Non-pigmented ciliary epithelial cell (primary cell): Measurements from ENCODE around the gene RECK.
"Not testable (repeated sequence)": the region's sequence is repeated elsewhere in the genome, so short reads cannot be mapped to it uniquely, and the experiment has no call there.

Experiments
- DNase-seq: peaks from one replicate; pipeline ENCODE4 v3.0.0-alpha.2; 2010; ENCODE audit warnings: low read depth

RECK gene

DNA sequence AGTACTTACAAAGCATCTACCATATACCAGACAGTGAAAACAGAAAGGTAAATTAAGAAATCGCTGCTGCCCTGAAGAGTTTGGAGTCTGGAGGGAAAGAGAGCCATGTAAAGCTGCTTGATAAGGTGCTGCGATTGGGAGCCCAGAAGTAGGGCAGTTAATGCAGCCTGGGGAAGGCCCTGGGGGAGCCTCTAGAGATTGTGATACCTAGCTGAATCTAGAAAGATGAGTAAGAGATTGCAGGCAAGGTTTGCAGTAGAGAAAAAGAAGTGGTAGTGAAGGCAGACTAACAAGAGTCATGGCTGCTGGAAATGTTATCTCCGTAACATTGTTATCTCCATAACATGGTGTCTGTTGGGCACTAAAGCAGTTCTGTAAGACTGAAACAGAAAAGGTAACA, 75.8 kb downstream of the RECK start:
- no peak for DNase-seq

DNA sequence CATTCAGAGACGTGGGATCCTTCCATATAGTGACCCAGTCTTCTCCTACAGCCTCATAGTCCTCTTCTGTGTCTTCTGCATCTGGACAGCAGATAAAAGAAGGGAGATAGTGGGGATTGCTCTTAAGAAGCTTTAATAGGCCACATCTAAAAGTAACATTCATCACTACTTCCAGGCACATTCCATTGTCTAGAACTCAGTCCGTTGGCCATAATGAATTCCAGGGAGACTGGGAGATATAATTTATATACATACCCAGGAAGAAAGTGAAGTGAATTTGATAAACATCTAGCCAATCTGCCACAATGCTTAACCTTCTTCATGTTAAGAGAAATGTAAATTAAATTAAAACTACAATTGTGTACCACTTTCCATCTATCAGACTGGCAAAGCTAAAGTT, 77.3 kb downstream of the RECK start:
- no peak for DNase-seq

DNA sequence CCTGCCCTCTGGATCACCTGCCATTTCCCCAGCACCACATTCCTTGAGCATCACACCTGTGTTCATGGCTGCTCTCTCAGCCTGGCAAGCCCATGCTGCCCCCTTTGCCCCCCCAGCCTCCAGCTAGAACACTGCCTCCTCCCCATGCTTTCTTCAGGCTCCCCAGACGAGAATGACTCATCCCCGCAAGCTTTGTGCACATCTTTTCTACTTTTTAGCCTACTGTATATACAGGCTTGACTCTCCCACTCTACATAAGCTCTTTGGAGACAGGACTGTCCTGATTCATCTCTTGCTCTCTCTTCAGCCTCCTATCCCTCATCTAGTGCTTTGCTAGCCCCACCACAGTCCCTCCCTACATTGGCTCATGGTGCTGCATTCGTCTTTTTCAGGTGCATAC, 79.9 kb downstream of the RECK start:
- DNase-seq = no peak

DNA sequence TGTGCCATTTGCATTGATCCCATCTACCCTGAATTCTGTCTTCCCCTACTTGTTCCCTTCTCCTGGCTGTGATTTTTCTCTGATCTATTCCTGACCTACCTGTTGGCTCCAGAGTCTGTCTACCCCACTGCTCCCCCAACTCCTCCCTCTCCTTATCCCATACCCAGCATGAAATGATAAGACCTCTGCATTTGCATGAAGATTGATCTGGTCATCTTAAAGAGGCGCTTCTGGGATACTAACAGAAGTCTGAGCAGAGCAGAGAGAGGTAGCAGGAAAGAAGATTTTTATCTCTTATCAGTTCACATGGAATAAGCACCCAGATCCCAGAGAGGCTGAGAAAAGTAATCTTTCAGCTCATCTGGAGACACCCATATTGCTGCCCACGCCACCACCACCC, 81.5 kb downstream of the RECK start:
- no peak for DNase-seq

DNA sequence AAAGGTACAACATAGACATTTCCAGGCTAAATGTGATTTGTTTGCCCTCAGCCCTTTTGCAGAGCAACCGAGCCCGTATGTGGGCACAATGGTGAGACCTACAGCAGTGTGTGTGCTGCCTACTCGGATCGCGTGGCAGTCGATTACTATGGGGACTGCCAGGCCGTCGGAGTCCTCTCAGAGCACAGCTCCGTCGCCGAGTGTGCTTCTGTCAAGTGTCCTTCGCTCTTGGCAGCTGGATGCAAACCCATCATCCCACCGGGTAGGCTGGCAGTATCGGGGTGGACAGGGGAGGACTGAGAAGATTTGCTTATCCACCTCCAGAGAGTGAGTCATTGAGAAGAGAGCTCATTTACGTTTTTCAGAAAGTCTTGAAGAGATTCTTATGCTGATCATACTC, 82.0 kb downstream of the RECK start:
- no peak for DNase-seq

DNA sequence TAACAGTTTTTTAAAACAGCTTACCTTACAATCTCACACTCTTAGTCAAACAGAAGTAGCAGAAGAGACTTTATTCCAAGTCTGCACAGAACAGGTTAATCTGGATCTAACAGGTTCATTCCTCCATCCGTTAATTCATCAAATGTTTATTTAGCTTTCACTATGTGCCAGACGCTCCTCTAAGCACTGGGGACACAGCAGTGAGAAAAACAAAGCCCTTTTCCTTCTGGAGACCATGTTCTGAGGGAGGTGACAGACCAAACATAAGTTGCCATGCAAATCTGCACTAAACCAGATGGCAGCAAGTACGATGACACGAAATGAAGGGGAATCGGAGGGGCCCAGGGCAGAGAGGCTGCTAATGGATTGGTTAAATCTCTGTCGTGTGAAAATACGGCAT, 82.8 kb downstream of the RECK start:
- no peak for DNase-seq

DNA sequence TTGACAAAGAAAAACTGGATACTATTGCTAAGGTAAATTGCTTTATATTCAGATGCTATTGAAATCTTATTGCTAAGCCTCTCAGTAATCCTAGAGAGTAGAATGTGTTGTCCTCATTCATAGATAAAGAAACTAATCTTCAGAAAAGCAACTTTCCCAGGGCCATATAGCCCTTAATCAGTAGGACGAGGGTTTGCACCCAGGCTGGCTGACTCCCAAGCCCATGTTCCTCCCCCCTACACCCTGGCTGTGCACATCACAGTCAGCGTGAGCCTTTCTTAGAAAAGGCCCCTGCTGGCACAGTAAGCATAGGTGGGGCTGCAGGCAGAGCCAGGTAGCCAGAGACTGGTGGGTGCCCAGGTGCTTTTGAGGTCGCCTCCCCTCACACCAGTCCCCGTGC, 84.0 kb downstream of the RECK start:
- no peak for DNase-seq

DNA sequence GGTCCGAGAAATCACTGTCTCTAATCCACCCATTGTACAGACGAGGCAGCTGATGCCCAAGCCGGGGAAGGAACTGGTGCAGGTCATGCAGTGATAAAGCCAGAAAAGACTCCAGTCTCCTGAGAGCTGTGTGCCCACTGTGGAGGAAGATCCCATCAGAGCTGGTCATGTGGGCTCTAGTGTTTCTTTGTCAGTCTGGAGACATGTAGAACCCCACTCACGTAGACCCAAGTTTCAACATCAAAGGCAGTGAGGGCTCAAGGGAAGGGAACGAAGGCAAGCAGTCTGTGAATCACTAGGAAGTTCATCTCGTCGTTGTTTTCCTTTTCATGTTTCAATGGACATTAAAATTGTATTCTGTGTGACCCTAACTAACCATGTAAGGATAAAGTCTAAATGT, 85.3 kb downstream of the RECK start:
- no peak for DNase-seq

DNA sequence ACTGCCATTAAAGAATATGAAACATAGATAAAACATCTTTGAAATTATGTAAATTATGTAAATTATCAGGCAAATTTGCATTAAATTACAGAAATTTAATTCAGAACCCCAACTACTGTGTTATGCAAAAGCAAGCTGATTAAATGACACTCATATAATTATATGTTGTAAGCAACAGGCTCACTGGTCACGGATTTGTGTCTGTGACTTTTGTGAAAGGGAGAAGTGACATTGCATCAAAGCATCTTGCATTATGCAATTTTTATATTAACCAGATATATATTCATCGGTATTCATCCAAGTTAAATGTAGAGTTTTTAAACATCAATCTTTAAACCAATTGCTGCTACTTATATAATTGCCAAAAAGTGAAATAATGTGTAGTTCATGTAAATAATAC, 86.8 kb downstream of the RECK start:
- DNase-seq = no peak

DNA sequence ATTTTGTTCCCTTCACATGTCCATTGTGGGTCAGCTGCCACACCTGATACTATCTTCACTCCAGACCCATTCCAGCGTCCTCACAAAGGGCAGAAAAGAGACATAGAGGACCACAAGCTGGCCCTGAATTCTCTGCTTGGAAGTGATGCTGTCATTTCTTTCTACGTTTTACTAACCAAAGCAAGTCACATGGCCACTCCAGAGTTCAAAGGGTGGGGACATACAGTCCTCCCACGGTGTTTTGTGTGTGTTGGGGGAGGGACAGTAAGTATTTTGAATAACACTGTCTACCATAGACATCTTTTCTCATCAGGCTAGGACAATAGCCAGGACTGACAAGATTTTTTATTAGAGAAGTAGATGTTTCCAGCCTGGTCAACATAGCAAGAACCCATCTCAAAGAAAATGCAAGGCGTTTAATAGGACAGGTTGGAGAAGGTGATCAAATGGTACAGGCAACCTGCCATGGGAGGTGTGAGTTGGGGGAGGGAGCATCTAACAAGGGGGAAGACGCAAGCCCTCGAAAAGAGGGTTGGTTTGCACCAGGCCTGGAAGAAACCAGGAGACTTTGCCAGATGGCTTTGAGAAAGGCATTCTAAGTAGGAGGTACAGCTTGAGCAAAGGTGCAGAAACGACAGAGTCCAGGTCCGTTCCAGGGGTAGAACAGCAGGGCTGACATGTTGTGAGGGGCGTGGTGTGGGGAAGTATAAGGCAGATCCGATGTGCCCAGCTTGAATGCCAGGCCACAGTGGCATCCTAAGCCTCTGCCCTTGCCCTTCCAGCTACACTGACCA, 88.5 kb downstream of the RECK start:
- no peak for DNase-seq

DNA sequence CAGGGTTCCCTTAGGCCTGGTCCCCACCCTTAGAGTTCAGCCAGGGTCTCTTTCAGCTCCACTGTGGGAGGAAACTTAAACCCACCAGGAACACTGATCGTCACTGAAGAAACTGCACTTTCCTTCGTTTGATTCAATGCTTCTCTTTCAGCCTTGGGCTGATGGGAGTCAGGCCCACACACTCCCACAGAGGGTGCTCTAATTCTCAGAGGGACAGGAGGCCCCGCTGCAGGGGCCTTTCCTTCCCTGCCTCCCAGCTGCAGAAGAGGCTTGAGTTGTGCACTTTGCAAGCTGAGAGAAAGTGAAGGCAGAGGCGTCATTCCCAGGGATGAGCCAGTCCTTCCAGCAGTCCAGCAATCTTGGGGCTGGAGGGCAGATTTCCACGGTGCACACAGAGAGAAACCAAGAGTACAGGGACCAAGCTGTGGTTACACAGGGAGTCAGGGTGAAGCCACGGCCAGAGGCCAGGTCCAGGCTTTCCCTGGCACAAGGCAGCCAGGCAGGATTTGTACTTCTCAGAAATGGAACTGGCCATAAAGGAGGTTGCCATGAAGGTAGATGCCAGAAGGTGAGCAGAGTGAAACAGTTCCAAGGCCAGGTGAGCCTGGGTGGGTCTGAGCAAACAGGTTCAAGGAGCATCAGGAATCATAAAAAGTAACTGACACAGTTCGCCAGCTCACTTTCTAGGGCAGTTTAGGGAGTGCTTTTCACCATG, 89.5 kb downstream of the RECK start:
- DNase-seq = no peak

DNA sequence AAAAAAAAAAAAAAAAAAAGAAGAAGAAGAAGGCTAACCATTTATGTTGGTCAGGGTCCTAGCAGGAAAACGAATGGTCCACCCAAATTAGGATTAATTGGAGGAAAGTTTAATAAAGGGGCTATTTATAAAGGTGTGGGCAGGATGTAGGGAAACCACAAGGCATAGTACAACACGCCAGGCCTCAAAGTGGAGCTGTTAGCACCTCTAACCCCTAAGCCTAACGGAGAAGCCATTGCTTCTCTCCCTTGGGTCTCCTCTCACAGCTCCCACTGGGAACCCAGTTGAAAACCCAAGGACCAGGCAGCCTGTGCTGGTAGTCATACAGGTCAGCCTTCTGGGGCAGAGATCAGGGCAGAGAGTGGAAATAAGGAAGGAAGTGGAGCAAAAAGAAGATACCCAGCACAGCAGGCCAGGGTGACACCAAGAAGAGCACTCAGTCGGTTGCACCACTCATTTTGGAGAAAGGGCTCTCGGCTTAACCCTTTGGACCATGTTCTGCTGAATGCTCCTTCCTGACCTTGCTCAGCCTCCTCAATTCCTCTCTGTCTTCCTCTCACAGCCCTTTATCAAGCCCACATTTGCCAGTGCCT, 91.0 kb downstream of the RECK start:
- no peak for DNase-seq

DNA sequence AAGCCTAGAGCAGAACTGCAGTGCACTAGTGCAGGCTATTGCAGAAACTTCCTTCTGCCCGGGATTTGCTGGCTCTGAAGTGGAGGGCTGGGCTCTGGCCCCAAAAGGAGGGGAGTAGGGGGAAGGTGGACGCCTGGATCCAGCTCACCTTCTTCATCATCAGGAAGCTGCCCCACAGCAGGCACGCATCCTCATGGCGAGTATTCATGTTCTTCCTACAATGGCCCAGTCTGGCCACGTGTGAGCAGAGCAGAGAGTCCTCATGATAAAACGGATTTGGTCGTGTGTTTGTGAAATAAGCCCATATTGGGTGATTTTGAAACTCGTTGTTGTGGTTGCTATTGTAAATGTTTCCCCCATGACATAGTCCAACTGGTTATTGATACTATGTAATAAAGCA, 91.6 kb downstream of the RECK start:
- no peak for DNase-seq

DNA sequence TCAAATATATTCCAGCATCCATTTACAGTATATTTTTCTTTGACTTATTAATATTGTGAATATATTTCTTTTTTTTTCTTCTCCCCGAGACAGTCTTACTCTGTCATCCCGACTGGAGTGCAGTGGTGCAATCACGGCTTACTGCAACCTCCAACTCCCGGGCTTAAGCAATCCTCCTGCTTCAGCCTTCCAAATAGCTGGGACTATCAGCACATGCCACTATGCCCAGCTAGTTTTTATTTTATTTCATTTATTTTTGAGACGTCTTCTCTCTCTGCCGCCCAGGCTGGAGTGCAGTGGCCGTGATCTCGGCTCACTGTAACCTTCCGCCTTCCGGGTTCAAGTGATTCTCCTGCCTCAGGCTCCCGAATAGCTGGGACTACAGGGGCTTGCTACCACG, 92.4 kb downstream of the RECK start:
- DNase-seq = no peak

DNA sequence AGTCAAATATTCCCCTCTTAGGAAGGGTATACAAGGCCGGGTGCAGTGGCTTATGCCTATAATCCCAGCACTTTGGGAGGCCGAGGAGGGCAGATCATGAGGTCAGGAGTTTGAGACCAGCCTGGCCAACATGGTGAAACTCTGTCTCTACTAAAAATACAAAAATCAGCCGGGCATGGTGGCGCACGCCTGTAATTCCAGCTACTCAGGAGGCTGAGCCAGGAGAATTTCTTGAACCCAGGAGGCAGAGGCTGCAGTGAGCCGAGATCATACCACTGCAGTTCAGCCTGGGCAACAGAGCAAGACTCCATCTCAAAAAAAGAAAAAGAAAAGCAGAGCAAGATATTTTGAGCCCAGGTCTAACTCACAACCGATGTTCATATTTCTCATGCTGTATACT, 95.0 kb downstream of the RECK start:
- not testable (repeated sequence) for DNase-seq

DNA sequence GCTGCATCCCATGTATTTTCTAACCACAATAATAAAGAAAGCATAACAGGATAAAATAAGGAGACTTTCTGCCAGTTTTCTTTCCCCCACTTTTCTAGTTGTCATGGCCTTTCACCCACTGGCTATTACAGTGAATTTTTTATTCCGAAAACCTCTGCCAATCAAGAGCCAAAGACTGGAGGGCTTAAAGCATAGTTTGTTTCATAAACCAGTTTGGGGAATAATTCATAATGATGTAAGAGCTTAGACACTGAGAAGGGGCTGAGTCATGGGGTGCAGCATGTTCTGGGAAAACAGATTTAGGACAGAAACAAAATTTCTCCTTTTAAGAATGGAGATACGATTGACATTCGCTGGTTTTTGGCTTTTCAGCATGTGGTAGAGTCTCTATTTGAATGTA, 95.4 kb downstream of the RECK start:
- no peak for DNase-seq

DNA sequence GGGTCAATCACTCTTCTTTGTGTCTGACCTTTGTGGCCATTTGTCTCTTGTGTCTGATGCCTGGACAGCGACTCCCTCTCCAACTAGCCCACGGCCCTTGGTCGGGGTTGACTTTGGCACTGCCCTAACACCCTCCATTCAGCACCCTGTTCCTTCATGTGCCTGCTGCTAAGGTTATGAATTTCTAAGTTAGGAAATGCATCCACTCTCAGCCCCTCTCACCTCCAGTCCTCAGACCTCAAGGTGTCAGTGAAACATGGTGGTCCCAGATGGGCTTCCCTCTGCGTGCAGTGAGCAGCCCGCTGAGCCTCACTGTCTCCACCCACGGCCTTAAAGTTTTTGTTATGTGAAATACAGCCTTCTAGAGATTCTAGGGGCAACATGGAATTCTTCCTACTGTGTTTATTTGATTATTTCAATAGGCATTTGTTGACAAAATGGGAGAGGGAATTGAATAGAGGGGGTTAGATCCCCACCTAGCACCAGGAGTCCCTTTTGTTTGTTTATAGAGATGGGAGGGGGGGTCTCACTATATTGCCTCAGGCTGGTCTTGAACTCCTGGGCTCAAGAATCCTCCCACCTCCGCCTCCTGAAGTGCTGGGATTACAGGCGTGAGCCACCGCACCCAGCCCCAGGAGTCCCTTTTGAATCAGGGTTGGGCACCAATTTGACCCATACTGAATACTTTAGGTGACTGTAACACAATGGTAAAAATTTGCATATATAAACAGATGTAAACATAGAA, 98.2 kb downstream of the RECK start:
- no peak for DNase-seq

DNA sequence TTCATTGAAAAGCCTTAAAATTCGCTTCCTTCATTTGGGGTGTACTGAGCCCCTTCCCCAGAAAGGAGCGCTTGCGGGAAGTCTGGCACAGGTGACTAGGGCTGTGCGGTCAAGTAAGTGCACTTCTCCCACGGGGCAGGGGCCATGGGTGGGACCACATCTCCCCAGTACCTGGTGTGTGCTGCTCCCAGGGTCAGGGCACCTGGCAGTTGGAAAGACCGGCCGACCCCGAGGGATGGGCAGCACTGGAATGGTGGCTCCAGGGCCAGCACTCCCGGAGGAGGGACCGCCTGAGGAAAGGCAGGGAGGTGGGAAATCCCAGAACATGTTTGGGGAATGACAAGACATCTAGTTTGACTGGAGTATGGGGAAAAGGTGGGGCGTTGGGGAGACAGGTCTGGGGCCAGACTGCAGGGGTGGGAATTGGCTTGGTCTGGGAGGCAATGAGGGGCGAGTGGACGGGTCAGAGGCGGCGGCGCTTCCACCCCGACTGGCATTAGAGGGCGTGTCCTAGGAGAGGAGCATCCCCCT, 99.1 kb downstream of the RECK start:
- DNase-seq = no peak

DNA sequence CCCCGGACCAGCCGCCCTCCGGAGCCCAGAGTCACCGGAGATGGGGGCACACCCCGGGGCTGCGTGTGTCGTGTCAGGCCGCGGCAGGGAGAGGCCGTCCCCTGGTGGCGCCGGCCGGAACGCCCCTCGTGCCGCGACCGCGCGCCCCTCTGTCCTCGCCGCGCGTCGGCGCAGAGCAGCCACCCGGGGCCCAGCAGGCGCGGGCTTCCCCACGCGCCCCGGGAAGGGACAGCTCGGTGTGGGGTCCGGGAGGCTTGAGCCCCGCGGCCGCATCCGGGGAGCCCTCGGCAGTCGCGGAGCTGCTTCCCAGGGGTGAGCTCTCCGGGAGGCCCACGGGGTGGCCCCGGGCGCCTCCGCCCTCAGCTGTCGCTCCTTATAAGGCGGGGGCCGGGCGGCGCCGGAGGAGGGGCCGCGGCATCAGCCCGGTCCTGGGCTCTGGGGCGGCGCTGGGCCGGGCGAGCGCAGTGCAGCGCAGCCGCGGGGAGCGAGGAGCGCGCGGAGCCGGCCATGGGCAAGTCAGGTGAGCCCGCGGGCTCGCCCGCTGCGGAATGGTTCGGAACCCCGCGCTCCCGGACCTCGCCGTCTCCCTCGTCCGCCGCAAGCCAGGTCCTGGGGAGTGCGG, 99.7 kb downstream of the RECK start, which contains the start of gene GLIPR2:
Gene GLIPR2 (plus strand): TSS at position 462 of the 622 bp plus-strand sequence. CDS start 46 bp downstream, at position 508.
- DNase-seq = no peak

DNA sequence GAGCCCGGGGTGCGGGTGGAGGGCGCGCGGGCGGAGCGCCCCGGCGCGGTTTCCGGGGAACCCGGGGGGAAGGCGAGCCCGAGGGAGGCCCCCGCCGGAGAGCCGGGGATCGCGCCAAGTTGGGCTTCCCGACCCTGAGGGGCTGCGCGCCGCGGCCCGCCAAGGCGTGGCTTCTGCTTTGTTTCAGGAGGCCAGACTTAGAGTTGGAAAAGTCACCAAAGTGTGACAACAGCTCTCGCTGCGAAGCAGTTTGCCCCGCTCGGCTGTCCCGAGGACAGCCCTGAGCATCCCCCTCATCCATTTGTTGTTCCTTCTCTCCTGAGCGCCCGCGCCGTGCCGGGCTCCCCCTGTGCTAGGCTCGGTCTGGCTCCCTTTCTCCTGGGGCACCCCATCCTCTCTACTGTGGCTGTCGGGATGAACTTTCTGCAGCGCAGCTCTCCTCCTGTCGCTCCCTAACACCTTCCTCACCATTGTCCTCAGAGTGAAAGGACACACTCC, 100.2 kb downstream of the RECK start:
- DNase-seq = no peak

DNA sequence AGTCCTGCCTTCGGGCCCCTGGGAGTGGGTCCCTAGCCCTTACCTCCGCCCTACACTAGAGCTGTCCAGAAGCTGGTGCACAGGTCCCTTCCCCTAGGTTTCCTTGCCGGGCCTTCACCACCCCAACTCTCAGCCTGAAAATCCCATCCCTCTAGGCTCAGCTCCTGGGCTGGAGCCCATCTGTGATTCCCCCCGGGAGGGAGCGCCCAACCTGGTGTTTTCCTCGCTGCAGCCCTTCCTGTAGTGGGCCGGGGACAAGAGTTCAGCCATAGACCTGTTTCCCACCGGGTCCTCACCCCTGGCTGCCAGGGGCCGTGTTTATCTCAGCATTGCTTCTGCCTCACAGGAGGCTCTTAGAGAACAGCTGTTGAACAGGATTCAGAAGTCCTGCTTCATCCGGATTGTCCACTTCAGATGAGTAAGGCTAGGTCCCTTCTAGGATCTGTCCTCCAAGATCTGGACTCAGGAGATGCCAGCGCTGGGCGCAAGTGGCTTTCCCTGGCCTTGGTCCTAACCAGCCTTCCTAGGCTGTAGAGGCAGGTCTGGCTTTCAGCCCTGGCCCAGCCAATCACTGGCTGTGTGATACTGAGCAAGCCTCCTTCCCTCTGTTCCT, 100.8 kb downstream of the RECK start:
- DNase-seq = no peak
